ENCODE results near the gene FKBP5. TPM values are rescaled to one million over a fixed set of nuclear protein-coding genes. Genes with fewer than 3 reads are reported as not detected.

The FKBP5 gene
- total and polyA plus RNA-seq, 9 of the 15 experiments (the other 6 are each of a cell fraction or from before 2014, with no cell fraction given), result 32.7 to 151 (median 75.0) TPM

- Histone ChIP-seq H2AFZ (ENCODE audit: low read depth, low read length) (no peak overlapping the region), H3K27ac (ENCODE audit: extremely low read depth, low read depth, low read length) (no peak overlapping the region), H4K20me1 (replicated peaks; ENCODE audit: control insufficient read depth, insufficient read depth, low read length) (no peaks in the 10 kb centered on the region; the same call in 1 of the 2 replicates), H3K27me3 (ENCODE audit: control insufficient read depth in 2 of 2, insufficient read depth in 2 of 2, low read length in 2 of 2) (no peaks in the 10 kb centered on the region), H3K9ac (ENCODE audit: insufficient read depth in 1 of 2, low read depth in 2 of 2, low read length in 2 of 2) (no peak overlapping the region), H3K36me3 (ENCODE audit: control insufficient read depth, insufficient read depth, low read length) (peaks cover 15% of the 10 kb centered on the region; the same call in 1 of the 3 replicates), H3K4me3 (no peak overlapping the region), H3K79me2 (ENCODE audit: control insufficient read depth, insufficient read depth, low read length) (peaks cover 82% of the 10 kb centered on the region), H3K9me3 (replicated peaks; ENCODE audit: control insufficient read depth, insufficient read depth, low read depth, low read length) (no peaks in the 10 kb centered on the region), H3K9me1 (ENCODE audit: control insufficient read depth, insufficient read depth, low read length) (no peaks in the 10 kb centered on the region), H3K4me1 (replicated peaks in 1 of 2; ENCODE audit: control insufficient read depth in 2 of 2, insufficient read depth in 2 of 2, low read length in 2 of 2) (peaks cover 0 to 14% of the 10 kb centered on the region in 2 experiments; a peak in 4 of 5 replicates), H3K4me2 (ENCODE audit: insufficient read depth, low read length) (no peak overlapping the region)
- CTCF ChIA-PET (ENCODE audit: low intra/inter-chr PET ratio), result no interaction called here
- DNase-seq (ENCODE audit: extremely low read depth in 1 of 4, low spot score in 3 of 4) (no peak), FAIRE-seq (no peak), ATAC-seq (no peak)
- intact Hi-C loops (cut with micrococcal nuclease), result no loop called here
- in situ Hi-C loops (cut with MboI), result no loop called here
- no TSS peak for BruUV-seq (replicated peaks)
- WGBS (ENCODE audit: insufficient coverage, low coverage, missing lambda C conversion rate), result 94% methylated on average over 4 of the region's 4 CpGs
- TF ChIP-seq FOXA3 (CRISPR knock-in tag; conservative IDR thresholded peaks at IDR 0.05 in 1 of 2, IDR thresholded peaks at IDR 0.05 in 1 of 2) (no peak), ZNF551 (CRISPR knock-in tag; IDR thresholded peaks at IDR 0.05) (no peak), ID3 (CRISPR knock-in tag; IDR thresholded peaks at IDR 0.05) (no peak), ID3 (tag; IDR thresholded peaks at IDR 0.05) (no peak), FOXP1 (CRISPR knock-in tag; IDR thresholded peaks at IDR 0.05) (no peak), GATAD2A (IDR thresholded peaks at IDR 0.05) (no peak), TRIM24 (IDR thresholded peaks at IDR 0.05) (no peak), TBP (optimal IDR thresholded peaks at IDR 0.05; ENCODE audit: low read depth, low read length) (no peak), DDX20 (tag; IDR thresholded peaks at IDR 0.05; ENCODE audit: low read depth) (no peak), MAFF (IDR thresholded peaks at IDR 0.05; ENCODE audit: low read length) (no peak), GTF2F1 (IDR thresholded peaks at IDR 0.05; ENCODE audit: low read depth, low read length) (no peak), ATF4 (CRISPR knock-in tag; IDR thresholded peaks at IDR 0.05) (no peak), ZNF57 (CRISPR knock-in tag; IDR thresholded peaks at IDR 0.05) (no peak), ZNF75A (CRISPR knock-in tag; IDR thresholded peaks at IDR 0.05) (no peak)
- POLR2A ChIA-PET, result interaction anchor here (0.6 to 1.8 kb wide), 5 partner anchors 8 to 139 kb away, joined by 3 to 5 read pairs (median 3); no protein-coding TSS in a partner anchor
Observed at GRCh38 chr6:35650015-35650414, 38.7 kb downstream of the FKBP5 start.
